GM18505 (cell line): ENCODE data around the gene RNF151.
"Not testable (repeated sequence)": the region's sequence is repeated elsewhere in the genome, so short reads cannot be mapped to it uniquely, and the experiment has no call there.

Experiments
- ATAC-seq: cut with Tn5 transposase; IDR thresholded peaks from one replicate; pipeline ENCODE4 v1.9.1; 2021; ENCODE audit not compliant: unreplicated experiment
- POLR2A ChIP-seq: IDR thresholded peaks from 4 replicates; pipeline ENCODE4 v1.6.1; 2011; ENCODE audit warnings: borderline replicate concordance; ENCODE audit not compliant: insufficient read depth, insufficient read length; ENCODE audit errors: extremely low read depth

The RNF151 gene

DNA sequence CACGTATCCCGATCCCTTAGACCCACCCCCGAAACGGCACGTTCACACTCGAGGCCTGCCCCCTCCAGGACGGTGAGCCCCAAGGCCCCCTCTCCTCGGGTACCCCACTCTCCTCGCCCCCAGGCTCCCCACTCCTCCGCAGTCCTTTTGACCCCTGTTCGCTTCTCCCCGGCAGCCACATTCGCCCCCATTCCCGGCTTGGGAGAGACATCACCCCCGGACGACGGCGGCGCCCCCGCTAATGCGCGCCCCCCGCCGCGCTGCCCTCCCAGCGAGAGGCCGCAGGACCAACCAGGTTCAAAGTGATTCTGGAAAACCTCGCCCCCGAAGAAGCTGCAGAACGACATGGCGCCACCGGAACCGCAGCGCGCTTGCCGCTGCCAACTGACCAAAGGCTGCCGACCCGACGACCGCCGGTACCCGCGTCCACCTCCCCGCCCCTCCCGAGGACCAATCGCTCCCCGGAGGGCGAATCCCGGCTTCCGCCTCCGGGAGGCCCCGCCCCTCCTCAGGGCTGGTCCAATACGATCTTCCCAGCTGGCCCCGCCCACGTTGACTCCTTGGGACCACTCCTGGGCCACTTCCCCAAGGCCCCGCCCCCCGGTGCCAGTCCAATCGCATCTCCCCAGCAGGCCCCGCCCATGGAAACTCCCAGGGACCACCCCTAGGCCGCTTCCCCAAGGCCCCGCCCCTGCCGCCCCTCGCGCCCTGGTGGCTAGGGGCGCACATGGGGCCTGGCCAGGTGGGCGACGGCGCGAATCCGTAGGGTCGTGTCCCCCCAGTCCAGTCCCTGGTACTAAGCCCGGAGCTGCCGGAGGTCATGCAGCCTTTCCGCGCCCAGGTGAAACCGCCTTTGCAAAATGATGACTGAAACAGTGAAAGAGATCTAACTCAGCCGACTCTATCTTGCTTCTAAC, 23.6 kb upstream of the RNF151 start, which contains the start of gene MSRB1:
TSS of gene MSRB1 (minus strand) at position 390 of the 917 bp plus-strand sequence. CDS start at position 347, 43 bp downstream.
- ATAC-seq = peak; percentile 90
- peak; percentile 84 for TF ChIP-seq POLR2A

DNA sequence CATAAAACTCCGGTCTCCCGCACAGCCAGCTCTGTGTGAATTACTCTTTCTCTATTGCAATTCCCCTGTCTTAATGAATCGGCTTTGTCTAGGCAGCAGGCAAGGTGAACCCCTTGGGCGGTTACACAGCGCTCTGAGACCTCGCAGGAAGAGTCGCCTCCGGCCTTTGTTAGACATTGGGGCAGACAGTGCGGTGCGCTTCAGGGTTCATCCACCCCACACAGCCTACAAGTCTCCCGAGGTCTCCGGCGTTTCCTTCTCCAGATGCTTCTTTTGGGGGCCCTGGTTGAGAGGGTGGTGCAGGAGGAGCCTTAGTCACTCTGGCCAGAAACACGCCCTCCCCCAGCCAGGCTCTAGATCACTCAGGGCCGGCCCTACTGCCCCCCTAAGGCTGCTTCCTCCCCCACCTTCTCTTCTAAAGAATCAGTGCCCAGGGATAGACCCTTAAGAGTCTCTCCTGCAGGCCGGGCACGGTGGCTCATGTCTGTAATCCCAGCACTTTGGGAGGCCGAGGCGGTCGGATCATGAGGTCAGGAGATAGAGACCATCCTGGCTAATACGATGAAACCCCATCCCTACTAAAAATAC, 21.9 kb upstream of the RNF151 start:
- no peak for TF ChIP-seq POLR2A
- no peak for ATAC-seq

DNA sequence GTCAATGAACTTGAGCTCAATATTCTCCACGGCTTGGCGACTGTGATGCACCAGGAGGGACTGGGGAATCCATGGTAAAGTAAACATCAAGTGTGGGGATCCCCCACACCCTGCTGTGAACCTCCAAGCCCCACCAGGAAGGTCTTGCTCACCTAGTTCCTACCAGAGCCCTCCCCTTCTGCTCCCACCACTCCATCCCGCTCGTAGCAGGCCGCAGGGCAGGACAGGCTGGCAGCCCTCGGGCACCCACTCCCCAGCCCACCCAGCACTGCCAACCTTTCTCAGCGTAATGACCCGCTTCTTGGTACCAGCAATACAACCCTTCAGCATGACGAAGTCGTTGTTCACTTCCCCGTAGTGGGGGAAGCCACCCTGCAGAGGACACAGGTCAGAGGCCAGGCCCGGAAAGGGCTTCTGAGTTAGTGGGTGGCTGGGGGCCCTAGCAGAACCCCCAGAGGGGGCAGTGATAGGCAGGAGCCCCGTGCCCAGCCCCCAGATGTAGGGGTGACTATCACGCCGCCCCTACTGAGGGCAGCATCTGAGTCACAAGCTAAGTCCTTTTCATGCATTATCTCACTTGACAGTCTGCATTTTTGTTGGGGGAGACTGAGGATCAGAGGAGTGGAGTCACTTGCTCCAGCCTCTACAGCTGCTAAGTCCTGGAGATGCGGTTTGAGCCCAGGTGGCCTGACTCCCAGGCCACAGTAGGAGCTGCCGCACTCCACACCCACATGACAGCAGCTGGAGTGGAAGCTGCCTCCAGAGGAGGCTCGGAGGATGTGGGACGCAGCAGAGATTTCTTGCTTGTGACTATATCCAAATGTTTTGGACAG, 20.9 kb upstream of the RNF151 start:
- no peak for TF ChIP-seq POLR2A
- no peak for ATAC-seq

- no peak for ATAC-seq
Observed at GRCh38 chr16:1946495-1947368, 19.9 kb upstream of the RNF151 start.

DNA sequence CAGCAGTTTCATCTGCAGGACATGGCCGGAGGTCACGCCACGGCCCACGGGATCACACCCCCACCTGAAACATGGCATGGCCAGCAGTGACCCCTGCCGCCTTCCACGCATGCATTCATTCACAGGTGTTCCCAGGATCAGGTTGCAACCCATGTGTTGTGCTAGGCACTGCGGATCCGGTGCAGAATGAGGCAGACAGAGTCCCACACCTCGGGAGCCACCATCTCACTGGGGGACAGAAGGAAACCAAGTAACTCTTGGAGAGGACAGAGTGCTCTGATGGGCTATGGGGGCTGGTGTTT, 19.3 kb upstream of the RNF151 start:
- ATAC-seq = no peak
- no peak for TF ChIP-seq POLR2A

More at GRCh38 chr16:1946495-1947368, 19.9 kb upstream of the RNF151 start:
- no peak for TF ChIP-seq POLR2A

GRCh38 chr16:1949507-1949906, 17.1 kb upstream of the RNF151 start:
- ATAC-seq = no peak
- TF ChIP-seq POLR2A = no peak

DNA sequence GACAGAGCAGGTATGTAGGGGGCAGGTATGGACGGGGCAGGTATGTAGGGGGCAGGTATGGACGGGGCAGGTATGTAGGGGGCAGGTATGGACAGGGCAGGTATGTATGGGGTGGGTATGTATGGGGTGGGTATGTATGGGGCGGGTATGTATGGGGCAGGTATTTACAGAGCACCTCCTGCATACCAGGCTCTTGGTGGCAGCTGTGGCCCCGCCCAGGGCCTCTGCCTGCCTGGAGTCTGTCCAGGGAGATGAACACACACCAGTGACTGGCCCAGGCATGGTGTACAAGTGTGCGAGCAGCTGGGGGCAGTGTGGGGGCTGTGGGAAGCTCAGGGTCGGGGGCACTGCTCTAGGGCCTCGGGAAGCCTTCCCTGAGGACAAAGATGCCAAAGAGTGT, 16.6 kb upstream of the RNF151 start:
- no peak for TF ChIP-seq POLR2A
- no peak for ATAC-seq

DNA sequence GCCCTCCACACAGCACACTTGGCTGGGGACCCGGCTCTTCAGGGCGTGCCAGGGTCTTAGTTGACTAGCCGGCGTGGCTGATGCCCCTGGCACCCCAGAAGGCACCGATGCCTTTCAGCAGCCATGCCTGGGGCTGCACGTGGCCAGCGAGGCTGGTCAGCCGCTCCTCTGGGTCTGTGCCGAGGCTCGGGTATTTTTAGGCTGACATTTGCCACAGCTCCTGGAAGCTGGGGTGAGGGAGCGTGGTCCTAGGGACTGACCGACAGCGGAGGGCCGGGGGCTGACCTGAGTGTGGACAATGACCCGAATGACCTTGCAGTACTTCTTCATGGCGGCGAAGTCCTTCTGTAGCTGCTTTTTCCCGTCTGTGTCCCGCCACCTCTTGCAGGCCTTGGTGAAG, 16.1 kb upstream of the RNF151 start:
- no peak for TF ChIP-seq POLR2A
- ATAC-seq = no peak

DNA sequence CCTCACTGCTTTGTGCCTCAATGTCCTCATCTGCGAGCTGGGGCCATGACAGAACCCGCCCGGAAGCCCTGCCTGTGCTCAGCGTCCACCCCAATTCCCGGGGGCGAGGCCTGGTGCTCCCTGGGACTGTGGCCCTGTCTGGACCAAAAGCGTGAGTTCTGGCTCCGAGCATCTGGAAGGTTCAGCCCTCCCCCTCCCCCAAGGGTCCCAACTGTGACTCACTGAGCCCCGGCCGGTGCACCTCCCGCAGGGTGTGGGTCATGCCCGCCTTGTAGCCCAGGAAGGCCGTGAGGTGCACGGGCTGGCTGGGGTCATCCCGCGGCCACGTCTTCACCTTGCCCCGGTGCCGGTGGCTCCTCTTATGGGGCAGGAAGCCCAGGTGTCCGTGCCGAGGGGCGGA, 12.9 kb upstream of the RNF151 start:
- ATAC-seq = no peak
- no peak for TF ChIP-seq POLR2A

DNA sequence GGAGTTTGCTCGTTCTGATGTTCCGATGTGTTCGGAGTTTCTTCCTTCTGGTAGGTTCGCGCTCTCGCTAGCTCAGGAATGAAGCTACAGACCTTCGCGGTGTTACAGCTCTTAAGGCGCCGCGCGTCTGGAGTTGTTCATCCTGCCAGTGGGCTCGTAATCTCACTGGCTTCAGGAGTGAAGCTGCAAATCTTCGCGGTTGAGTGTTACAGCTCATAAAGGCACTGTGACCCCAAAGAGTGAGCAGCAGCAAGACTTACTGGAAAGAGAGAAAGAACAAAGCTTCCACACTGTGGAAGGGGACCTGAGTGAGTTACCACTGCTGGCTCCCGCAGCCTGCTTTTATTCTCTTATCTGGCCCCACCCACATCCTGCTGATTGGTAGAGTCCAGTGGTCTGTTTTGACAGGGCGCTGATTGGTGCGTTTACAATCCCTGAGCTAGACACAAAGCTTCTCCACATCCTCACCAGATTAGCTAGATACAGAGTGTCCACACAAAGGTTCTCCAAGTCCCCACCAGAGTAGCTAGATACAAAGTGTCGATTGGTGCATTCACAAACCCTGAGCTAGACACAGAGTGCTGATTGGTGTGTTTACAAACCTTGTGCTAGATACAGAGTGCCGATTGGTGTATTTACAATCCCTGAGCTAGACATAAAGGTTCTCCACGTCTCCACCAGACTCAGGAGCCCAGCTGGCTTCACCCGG, 9.1 kb upstream of the RNF151 start:
- ATAC-seq = not testable (repeated sequence)

DNA sequence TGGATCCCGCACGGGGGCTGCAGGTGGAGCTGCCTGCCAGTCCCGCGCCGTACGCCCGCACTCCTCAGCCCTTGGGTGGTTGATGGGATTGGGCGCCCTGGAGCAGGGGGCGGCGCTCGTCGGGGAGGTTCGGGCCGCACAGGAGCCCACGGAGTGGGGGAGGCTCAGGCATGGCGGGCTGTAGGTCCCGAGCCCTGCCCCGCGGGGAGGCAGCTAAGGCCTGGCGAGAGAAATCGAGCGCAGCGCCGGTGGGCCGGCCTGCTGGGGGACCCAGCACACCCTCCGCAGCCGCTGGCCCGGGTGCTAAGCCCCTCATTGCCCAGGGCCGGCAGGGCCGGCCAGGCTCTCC, 8.5 kb upstream of the RNF151 start:
- ATAC-seq = not testable (repeated sequence)

- no peak for TF ChIP-seq POLR2A
- peak; percentile 12 for ATAC-seq
Observed at GRCh38 chr16:1958715-1959268, 7.9 kb upstream of the RNF151 start.

- ATAC-seq = peak; percentile 79
- TF ChIP-seq POLR2A = peak; percentile 94
Observed at GRCh38 chr16:1959269-1960039, 7.2 kb upstream of the RNF151 start, which contains the start of gene NDUFB10. Gene NDUFB10 (plus strand): TSS chr16:1959538. CDS start chr16:1959625, 87 bp downstream.
